ENCODE measurements around the gene FFAR1. TPM values are rescaled to one million over a fixed set of nuclear protein-coding genes. Genes with fewer than 3 reads are reported as not detected.

Gene FFAR1
- total RNA-seq: not detected

DNA sequence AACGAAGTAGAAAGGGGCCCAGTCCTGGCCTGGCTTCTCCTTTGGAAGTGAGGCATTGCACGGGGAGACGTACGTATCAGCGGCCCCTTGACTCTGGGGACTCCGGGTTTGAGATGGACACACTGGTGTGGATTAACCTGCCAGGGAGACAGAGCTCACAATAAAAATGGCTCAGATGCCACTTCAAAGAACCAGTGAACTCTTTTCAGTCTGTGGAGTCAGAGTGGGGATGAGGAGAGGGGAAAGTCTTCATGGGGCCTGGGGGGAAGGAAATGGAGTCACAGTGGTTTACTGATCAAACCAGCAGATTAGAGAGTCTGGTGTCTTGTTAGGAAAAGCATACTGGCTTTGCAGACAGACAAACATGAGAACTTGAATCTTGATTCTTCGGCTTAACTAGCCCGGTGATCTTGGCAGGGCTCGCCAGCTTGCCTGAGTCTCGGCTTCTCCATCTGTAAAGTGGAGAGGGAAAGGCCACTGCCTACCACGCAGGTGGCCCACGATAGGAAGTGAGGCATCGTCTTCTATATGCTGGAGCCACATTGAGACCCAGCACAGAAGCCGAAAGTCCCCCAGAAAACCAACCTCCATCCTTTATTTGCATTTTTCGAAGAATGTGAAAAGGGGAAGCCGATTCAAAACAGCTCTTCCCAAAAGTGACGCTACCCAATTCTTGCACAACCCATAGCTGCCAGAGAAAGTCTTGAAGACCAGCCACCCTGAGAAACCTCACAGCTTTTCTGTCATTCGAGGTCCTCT, at the start of gene FFAR1:
FFAR1 (plus strand) TSS at position 732 of the 759 bp plus-strand sequence. CDS start 3,650 bp downstream, outside the sequence.

GRCh38 chr19:35328851-35329285, 18.8 kb upstream of the FFAR1 start, which contains the start of gene CD22:
TSS of gene CD22 (plus strand) at chr19:35329187. CDS start at chr19:35332041, 2,854 bp downstream.

GRCh38 chr19:35357867-35358573, 10.3 kb downstream of the FFAR1 start, which contains the start of gene FFAR3:
TSS of gene FFAR3 (plus strand) at chr19:35358460. CDS start at chr19:35358891, 431 bp downstream.

GRCh38 chr19:35370722-35371121, 23.0 kb downstream of the FFAR1 start, which contains the start of gene GPR42:
TSS of gene GPR42 (plus strand) at chr19:35371068. CDS start at chr19:35371360, 292 bp downstream.

Small RNA genes within 50 kb of the gene (microRNA-seq; reads per million reads assigned to microRNA genes)
- not detected for gene MIR5196 (ENCODE audit: borderline microRNAs expressed, borderline replicate concordance)

Other genes starting within 250 kb of the FFAR1 start
- gene FXYD3, start 232.1 kb upstream of the FFAR1 start, total RNA-seq: not detected
- gene LGI4, start 212.8 kb upstream of the FFAR1 start, total RNA-seq: 1 to 10 TPM; 1.0 TPM
- gene FXYD1, start 209.1 kb upstream of the FFAR1 start, total RNA-seq: 1 to 10 TPM; 4.5 to 6.3 TPM
- 10 to 100 TPM; 20.4 to 22.1 TPM for gene FXYD7, start 204.6 kb upstream of the FFAR1 start, total RNA-seq
- gene FXYD5, start 193.2 kb upstream of the FFAR1 start, total RNA-seq: 100 to 1,000 TPM; 732 to 764 TPM
- gene FAM187B, start 119.2 kb upstream of the FFAR1 start, total RNA-seq: not detected
- gene LSR, start 98.9 kb upstream of the FFAR1 start, total RNA-seq: 10 to 100 TPM; 18.5 to 20.1 TPM
- 100 to 1,000 TPM; 187 TPM for gene USF2, start 78.9 kb upstream of the FFAR1 start, total RNA-seq
- 1 to 10 TPM in 1 of 2 experiments, under 1 TPM in 1; 0.60 to 1.1 TPM for gene HAMP, start 65.4 kb upstream of the FFAR1 start, total RNA-seq
- gene MAG, start 55.7 kb upstream of the FFAR1 start, total RNA-seq: under 1 TPM in 1 of 2 experiments, not detected in 1; 0.14 TPM
- gene CD22, start 18.7 kb upstream of the FFAR1 start, total RNA-seq: under 1 TPM; 0.24 to 0.50 TPM
- not detected for gene FFAR3, start 10.6 kb downstream of the FFAR1 start, total RNA-seq
- not detected for gene GPR42, start 23.2 kb downstream of the FFAR1 start, total RNA-seq
- gene FFAR2, start 100.4 kb downstream of the FFAR1 start, total RNA-seq: not detected
- not detected for gene KRTDAP, start 142.6 kb downstream of the FFAR1 start, total RNA-seq
- gene DMKN, start 165.7 kb downstream of the FFAR1 start, total RNA-seq: not detected
- not detected for gene SBSN, start 180.4 kb downstream of the FFAR1 start, total RNA-seq
- gene GAPDHS, start 185.6 kb downstream of the FFAR1 start, total RNA-seq: not detected
- 10 to 100 TPM; 46.0 to 46.8 TPM for gene TMEM147, start 197.7 kb downstream of the FFAR1 start, total RNA-seq
- gene ATP4A, start 215.8 kb downstream of the FFAR1 start, total RNA-seq: not detected
- not detected for gene PMIS2, start 238.3 kb downstream of the FFAR1 start, total RNA-seq